Neural cell (in vitro differentiated cells): Measurements from ENCODE around the gene AFF1.

Experiments used
- EP300 ChIP-seq: fragments of 450-650 bp; conservative IDR thresholded peaks from 2 replicates; pipeline ENCODE4 v1.6.1; 2014; ENCODE audit warnings: antibody characterized with exemption, mild to moderate bottlenecking, moderate library complexity; ENCODE audit not compliant: poor library complexity, severe bottlenecking
- EZH2 ChIP-seq: fragments of 200-600, 300-800 bp; shearing (Covaris generic), sonication (generic); IDR thresholded peaks from 2 replicates; pipeline ENCODE4 v1.6.1; 2014; ENCODE audit warnings: antibody characterized with exemption, low read length, borderline replicate concordance, mild to moderate bottlenecking; ENCODE audit not compliant: insufficient read depth, poor library complexity, severe bottlenecking
- RAD21 ChIP-seq: fragments of 450-650 bp; conservative IDR thresholded peaks from 2 replicates; pipeline ENCODE4 v1.6.1; 2014; ENCODE audit warnings: antibody characterized with exemption, mild to moderate bottlenecking, moderate library complexity
- TAF1 ChIP-seq: IDR thresholded peaks from 2 replicates; pipeline ENCODE4 v1.6.1; 2012; ENCODE audit warnings: low read depth
- TF ChIP-seq, protein P1 (sequence below): fragments of 450-650 bp; IDR thresholded peaks from 2 replicates; pipeline ENCODE4 v1.5.1; 2014; ENCODE audit warnings: antibody characterized with exemption, mild to moderate bottlenecking, moderate library complexity; ENCODE audit not compliant: poor library complexity, severe bottlenecking

DNA sequence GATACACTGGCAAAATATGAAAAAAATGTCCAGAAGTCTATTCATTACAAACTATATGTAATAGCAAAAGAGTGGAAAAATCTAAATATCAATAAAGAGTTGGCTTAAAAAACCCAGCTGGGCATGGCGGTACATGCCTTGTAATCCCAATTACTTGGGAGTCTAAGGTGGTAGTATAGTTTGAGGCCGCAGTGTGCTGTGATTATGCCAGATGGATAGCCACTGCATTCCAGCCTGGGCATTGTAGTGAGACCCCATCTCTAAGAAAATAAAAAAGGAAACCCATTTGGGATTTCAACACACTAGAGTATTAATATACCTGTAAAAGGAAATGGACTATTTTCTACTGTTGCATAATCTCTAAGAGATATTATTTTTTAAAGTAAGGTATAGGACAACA is 45.4 kb downstream of the AFF1 start:
- TF ChIP-seq, protein P1, sequence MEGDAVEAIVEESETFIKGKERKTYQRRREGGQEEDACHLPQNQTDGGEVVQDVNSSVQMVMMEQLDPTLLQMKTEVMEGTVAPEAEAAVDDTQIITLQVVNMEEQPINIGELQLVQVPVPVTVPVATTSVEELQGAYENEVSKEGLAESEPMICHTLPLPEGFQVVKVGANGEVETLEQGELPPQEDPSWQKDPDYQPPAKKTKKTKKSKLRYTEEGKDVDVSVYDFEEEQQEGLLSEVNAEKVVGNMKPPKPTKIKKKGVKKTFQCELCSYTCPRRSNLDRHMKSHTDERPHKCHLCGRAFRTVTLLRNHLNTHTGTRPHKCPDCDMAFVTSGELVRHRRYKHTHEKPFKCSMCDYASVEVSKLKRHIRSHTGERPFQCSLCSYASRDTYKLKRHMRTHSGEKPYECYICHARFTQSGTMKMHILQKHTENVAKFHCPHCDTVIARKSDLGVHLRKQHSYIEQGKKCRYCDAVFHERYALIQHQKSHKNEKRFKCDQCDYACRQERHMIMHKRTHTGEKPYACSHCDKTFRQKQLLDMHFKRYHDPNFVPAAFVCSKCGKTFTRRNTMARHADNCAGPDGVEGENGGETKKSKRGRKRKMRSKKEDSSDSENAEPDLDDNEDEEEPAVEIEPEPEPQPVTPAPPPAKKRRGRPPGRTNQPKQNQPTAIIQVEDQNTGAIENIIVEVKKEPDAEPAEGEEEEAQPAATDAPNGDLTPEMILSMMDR: no peak
- TF ChIP-seq RAD21 (no peak), EP300 (no peak), EZH2 (no peak), TAF1 (no peak)
